Stimulated activated CD8-positive, alpha-beta memory T cell treated with anti-CD3 and anti-CD28 coated beads, Interleukin-15, amount 100 ng/mL, for 4 hours (primary cell): ENCODE results near the gene POGLUT3.
A peak's percentile ranks its signal among the peaks of the same experiment; 100 is the strongest.

Source experiments
- DNase-seq, 2 donors: peaks; one replicate each; pipeline ENCODE4 v3.0.0-alpha.2; 2020; ENCODE audit warnings: low read depth in 2 of 2

The POGLUT3 gene

GRCh38 chr11:108500721-108501120, 2.5 kb upstream of the POGLUT3 start:
- DNase-seq, result no peak

DNA sequence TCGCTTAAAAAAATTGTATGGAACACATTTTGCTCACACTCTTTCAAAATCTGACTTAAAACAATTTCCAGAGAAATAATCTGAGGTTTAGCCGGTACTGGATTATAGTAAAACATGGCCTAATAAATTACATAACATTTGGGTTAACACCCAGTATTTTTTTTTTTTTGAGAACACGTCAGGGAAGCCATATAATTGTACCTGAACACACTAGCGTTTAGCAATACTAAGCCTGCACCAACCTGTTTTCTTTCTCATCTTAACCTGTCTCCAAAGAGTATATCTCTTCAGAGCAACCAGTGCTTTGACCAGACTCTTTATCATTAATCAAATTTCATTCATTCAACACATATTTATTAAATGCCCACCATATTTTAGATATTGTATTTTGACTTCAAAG, 2.0 kb upstream of the POGLUT3 start:
- DNase-seq, result no peak

- DNase-seq, result no peak
Measured at GRCh38 chr11:108498816-108499408, 728 bp upstream of the POGLUT3 start.

GRCh38 chr11:108497317-108498045, 703 bp downstream of the POGLUT3 start:
- DNase-seq, result peak; percentile 37 to 54

DNA sequence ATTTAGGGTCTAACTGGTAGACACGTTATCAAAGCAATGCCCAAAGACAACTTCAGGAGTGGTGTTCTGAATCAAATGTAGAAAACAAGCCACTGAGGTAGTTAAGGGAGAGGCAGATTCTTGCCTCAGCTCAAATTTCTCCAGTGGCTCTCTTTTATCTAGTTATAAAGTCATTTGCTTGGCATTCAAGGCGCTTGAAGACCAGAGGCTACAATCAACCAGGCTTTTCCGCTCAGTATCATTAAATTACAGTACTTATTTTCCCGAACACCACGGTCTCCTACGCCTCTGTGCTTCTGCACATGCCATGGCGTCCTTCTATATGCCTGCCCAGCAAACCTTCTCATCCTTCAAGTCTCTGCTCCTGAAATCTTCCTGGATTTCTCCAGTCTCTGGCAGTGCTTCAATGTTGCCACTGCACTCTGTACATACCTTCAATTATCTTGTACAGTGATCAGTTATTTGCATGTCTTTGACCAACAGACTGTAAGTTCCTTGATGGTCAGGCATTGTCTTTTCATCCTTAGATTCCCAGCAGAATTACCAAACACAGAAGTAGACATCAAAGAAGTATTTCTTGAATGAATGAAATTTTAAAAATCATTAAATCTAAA, 1.4 kb downstream of the POGLUT3 start:
- DNase-seq, result no peak

GRCh38 chr11:108495326-108495725, 2.9 kb downstream of the POGLUT3 start:
- no peak for DNase-seq

GRCh38 chr11:108494182-108494581, 4.0 kb downstream of the POGLUT3 start:
- no peak for DNase-seq

- DNase-seq, result no peak
Measured at GRCh38 chr11:108491936-108492335, 6.2 kb downstream of the POGLUT3 start.

- DNase-seq, result no peak
Measured at GRCh38 chr11:108486828-108487227, 11.4 kb downstream of the POGLUT3 start.

GRCh38 chr11:108486331-108486730, 11.9 kb downstream of the POGLUT3 start:
- no peak for DNase-seq

- no peak for DNase-seq
Measured at GRCh38 chr11:108483163-108483562, 15.0 kb downstream of the POGLUT3 start.

DNA sequence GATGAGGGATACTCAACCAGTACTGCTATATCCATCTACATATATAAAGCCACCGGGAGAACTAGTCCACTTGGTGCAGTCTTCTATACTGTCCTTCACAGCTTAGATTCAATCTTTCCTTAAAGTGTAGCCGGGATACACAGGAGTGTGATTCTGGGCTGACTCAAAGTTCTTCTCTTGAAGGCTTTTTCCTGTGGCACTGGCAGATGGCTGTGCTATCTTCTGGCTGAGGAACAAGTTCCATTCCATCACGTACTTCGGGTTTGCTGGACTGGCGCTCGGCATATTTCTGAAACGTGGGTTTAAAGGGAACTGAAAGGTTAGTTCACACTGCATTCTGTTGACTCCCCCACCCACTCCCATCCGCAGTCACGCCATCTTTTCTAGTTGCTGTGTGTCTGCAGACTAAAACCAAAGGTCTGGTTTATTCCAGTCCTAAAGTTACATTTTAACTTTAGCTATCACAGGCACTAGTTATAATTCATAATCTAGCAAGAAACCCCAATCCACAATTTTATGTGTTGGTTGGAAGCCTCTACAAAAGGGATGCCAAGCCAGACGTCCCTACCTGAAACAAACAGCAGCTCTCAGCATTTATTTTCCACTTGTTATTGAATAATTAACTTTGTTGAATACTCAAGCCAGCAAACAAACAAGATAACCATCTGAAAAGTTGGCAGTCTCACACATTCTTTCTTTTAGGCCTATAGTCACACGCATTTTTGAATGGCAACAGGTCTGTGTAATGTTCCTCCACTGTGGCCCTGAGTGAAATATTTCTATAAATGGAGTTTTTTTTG, 23.3 kb downstream of the POGLUT3 start:
- DNase-seq, result no peak

- DNase-seq, result no peak
Measured at GRCh38 chr11:108472681-108473080, 25.5 kb downstream of the POGLUT3 start.

DNA sequence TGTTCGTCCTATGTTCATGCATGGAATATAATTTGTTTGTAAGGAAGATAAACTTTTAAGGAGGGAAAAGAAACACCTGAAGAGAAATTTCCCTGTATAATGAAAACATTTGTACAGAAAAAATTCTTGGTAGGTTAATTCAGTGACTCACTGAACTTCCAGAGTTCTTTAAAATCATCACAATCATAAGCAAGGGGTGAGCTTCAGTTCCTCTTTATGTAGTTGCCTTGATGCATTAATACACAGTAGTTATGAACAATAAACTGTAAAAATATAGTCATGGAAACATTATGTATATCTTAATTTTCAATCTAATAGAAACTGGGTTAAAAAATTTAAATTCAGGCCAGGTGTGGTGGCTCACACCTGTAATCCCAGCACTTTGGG, 29.7 kb downstream of the POGLUT3 start:
- no peak for DNase-seq

DNA sequence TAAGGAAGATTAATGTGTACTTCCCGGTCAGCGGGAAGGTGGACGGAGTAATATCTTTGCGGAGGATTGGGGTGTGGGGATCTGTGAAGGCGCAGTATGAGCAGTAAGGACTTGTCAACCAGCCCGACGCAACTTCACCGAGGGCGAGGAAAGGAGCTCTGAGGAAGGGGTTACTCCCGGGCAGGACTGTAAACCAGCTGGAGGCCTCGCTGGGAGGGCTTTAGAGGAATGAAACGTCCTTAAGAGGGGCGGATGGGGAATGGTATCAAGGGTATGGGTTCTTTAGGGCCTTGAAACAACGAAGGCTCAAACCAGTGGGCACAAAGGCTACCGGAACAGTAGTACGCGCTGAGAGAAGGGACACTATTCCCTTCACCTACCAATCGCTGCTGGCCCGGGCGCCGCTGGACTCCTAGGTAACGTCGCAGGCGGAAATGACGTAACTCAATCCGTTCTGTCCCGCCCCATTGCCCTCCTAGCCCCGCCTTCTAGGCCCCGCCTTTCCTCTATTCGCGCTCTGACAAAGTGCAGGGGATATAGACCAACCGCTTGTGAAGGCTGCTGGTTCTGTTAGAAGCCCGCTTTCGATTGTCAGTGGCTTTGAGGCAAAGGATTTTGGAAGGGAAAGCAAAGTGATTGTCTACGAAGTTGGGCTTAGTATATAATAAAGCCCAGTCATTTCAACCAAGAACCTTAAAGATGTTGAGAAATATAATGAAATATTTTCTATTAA, 30.9 kb downstream of the POGLUT3 start, which contains the start of gene C11orf65:
Gene C11orf65, minus strand, starts transcription at position 439 of the 733 bp plus-strand sequence. CDS start 5,970 bp downstream, outside the sequence.
- peak; percentile 82 to 89 for DNase-seq

GRCh38 chr11:108466405-108466804, 31.8 kb downstream of the POGLUT3 start:
- no peak for DNase-seq

GRCh38 chr11:108453207-108453835, 44.9 kb downstream of the POGLUT3 start:
- DNase-seq, result no peak
